NCI-H2107 treated with DMSO at 0.1 percent for 48 hours (cell line): ENCODE measurements around the gene GALNT16.
A peak's percentile ranks its signal among the peaks of the same experiment; 100 is the strongest.

Source experiments
- DNase-seq: peaks from one replicate; lab custom pipeline; 2025; ENCODE audit not compliant: unreplicated experiment; lab: John Stamatoyannopoulos, UW

Gene GALNT16

DNA sequence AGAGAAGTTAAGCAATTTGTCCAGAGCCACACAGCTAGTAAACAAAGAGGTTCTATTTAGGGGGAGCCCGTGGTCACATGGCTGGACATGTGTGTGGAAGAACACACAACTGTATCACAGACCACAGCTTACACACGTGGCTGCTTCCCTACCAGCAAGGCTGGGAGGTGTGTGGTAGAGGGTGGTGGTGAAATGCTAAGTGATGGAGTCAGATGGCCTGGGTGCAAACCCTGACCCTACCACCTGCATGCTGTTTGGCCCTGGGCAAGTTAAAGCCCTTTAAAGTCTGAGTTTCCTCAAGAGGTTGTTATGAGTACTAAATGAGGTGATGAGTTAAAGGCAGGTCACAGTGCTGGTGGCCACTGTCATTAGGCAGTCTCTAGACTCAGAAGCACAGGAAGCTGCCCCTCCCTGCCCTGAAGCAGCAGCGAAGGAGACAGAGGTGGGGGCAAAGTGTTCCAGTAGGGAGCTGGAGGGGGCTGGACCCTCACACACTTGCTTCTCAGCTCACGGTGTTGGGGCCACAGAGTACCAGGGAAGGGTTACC is 73.9 kb downstream of the GALNT16 start:
- DNase-seq: no peak

DNA sequence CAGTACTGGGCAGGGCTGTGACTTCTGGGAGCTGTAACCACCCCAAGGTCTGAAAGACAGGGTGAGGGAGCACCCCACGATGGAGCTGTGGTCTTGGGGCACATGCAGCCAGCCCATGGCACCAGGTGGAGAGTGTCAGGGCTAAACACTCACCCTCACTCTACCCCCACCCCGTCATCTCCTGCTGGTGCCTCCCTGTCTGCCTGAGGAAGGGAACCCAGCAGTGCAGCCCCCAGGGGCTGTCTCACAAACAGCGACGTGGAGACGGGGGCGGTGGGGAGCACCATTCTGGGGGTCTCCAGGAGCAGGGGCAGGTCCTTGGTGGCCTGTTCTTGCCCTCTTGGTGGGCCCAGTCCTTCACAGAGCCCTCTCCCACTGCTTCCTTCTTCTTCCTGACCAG is 74.6 kb downstream of the GALNT16 start:
- DNase-seq: no peak

DNA sequence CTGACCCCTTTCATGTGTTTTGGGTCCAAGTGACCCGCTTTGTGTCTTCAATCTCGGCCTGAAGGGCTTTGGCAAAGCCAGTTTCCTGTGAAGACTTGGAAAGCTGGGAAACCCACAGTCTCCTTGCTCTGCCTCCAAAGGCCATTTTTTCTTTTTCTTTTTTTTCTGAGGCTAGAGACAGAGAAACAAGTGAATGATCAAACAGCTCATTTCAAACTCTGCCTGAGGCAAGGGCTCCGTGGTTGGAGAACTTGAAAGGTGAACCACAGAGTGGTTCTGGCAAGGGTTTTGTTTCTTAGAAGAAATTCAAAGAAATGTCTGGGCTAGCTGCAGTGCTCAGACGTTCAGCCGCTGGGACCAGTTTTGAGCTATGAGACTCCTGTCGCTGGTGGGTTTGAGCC is 75.4 kb downstream of the GALNT16 start:
- no peak for DNase-seq

DNA sequence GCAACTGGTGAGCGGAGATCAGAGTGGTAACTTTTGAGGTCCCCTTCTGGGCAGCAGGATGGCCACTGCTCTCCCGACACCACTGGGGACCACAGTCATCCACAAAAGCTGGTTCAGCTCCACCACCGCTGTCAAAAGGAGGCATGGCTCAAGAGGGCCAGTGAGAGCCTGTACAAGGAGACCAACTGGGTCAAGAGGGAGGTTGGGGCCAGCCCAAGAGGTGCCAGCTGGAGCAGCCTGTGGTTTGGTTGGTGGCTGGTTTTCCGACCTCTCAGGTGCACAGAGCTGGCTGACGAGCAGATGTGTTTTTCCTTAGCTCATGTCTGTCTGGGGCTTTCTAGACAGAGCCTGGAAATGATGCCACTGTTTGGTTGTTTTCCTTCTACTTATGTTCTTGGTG is 78.0 kb downstream of the GALNT16 start:
- DNase-seq: no peak

DNA sequence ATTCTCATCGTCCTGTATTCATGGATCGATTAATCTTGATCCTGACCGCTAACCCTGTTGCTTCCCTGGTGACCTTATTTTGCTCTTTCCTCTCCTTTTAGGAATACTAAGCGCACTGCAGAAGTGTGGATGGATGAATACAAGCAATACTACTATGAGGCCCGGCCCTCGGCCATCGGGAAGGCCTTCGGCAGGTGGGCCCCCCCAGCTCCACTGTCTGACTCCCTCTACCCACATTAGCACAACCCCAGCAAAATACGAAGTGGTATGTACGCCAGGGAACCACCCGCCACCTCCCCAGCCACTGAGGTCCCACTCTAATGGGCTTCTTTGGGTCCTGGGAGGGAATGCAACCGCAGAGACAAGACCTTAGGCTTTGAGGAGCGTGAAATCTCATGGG is 79.5 kb downstream of the GALNT16 start:
- DNase-seq: no peak

DNA sequence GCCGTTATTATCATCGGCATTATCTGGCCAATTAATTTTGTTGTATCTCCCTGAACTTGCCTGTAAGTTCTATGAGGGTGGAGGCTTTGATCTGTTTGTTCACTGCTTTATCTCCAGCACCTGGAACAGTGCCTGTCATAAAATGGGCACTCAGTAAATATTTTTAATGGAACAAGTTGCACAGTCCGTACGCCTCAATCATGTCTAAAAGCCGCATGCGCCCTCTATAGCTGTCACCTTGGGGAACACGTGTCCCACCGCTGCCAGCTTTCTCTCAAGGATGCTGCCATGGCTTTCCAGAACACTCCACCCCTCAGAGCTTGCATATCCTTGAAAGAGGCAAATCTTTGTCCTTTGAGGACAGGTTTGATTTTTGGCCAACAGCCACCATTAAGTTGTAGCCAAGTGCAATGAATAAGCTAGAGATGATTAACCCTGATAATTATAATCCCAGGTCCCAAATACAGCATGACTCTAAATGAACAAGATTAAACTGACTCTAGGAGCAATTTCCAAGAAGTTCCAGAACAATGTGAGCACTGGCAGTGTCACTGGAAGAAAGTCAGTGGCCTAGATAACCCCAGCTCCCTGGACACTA is 83.1 kb downstream of the GALNT16 start:
- no peak for DNase-seq

DNA sequence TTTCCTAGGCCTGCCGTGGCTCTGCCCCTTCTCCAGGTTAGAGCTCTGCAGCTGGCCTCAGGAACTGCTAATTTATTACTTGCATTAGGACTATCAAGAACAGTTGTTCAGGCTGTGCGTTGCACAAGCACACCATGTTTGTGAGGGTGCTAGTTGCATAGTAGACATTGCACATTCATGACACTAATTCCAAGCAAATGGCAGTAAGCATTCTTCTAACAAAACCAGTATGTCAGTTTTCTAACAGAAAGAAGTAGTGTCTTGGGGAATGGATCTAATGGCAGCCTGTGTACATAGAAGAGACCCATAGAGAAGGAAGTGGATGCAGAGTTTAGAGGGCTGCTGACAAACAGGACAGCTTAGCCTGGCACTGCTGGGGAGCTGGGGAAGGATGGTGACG is 84.2 kb downstream of the GALNT16 start:
- no peak for DNase-seq

DNA sequence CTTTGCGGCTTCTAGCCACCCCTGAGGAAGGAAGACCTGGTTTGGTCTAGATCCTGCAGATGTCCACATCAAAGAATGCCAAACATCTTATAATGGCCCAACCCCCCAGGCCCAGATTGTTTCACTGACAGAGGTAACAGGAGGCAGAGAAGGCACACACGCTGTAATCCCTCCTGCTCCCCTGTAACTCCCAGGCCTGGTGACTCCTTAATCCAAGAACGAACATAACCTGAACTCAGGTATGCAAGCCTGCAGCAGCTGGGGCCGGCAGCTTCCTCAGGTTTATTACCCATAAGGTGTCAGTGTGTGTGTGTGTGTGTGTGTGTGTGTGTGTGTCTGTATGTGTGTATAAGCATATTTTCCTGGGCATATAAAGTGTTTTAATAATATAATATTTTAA is 85.4 kb downstream of the GALNT16 start:
- DNase-seq: no peak

DNA sequence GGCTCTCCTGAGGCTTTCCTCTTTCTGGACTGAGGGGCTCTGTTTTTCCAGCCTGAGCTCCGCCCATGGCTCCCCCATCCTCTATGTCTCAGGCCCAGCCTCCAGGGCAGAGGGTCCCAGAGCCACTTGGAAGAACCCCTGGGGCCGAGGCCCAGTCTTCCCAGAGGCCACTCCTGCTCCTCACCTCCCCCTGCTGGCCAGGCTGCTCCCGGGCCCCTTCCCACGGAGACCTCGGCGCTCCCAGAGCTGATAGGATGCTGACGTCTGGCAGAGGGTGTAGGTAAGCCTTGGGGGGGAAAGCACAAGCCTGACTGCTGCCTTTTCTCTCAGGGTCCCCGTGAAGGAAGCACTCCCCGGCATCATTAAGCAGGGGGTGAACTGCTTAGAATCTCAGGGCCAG is 86.8 kb downstream of the GALNT16 start:
- no peak for DNase-seq

DNA sequence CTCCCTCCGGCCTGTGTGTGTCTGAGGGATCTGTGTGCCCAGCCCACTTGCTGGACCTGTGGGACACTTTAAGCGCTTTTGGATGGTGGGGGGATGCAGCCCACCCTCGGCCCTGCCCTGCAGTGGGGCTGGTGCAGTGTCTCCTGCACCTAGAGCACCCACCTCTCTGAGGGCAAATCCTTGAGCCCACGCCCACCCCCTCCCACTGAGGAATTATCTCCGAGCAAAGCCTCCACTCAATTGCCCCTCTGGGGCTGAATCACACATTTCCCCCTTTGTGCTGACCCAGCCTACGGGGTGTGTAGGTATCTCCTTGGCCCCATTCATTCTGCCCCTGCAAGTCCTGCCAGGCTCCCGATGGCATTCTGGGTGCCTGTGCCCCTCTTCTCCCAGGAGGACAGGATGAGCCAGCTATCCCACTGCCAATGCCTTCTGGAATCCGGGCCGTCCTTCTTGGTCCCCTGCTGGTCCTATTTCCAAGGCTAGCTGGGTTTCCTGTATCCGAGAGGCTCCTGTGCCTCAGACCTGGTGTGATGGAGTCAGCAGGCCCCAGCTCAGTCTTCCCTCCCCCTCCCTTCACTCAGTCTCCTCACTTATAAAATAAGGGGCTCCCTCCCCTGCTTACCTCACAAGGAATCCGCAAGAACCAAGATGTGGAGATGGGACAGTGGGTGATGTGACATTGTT is 89.3 kb downstream of the GALNT16 start:
- DNase-seq: no peak

DNA sequence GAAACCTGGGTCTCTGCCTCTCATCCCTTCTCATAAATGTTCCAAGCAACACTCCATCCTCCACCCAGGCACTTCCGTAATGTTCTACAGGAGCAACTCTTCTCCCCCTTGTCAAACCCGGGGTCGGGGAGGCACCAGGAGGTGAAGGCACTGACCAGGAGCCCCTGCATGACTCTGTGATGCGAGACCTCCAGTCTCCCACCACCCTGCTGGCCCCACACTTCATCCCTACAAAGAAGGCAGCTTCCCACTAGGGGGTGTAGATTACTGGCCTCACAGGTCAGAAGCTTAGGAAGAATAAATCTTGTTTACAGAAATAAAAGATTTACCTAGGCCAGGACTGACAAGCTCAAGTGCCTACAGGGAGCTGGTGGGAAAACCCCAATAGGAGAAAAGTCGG is 90.9 kb downstream of the GALNT16 start:
- no peak for DNase-seq

DNA sequence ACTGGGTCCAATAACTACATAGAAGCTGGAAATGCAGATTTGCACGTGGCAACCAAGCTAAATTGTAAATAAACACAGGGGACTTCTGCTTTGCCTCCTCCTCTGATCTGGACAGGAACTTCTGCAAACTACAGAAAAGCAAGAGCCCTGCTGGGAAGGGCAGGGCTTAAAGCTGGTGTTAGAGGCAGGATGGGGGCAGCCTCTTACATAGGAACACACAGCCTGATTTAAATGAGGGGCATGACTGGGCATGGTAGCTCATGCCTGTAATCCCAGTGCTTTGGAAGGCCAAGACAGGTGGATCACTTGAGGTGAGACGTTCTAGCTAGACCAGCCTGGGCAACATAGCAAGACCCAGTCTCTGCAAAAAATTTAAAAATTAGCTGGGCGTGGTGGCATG is 91.4 kb downstream of the GALNT16 start:
- no peak for DNase-seq

DNA sequence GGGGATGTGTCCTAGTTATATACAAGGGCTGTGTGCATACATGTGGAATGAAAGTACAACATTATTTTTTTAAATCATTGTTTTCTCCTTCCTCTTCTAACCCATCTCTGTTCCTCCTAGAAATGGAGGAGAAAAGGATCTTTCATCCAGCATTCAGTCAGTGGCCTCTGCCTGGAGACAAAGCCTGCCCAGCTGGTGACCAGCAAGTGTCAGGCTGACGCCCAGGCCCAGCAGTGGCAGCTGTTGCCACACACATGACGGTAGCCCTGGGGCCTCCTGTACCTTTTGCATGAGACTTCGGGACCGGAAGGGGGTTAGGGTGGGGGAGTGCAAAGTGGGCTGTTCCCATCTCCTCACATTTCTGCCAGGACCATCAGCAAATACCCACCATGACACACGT is 92.0 kb downstream of the GALNT16 start:
- DNase-seq: no peak

DNA sequence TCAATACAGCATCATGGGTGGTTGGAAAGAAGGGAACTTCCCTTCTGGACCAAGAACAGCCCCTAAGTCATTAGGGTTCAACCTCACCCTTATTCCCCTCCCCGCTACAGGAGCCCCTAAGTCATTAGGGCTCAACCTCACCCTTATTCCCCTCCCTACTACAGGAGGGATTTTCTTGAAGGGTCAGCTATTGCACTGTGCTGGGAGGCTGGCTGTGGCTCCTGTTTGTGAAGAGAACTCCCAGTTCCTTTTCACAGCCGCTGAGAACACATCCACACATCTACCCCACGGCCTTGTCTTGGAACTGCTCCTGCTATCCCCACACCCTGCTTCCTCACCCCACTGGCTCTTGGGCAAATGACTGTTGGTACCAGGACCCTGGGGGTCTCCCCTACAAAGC is 93.2 kb downstream of the GALNT16 start:
- no peak for DNase-seq

DNA sequence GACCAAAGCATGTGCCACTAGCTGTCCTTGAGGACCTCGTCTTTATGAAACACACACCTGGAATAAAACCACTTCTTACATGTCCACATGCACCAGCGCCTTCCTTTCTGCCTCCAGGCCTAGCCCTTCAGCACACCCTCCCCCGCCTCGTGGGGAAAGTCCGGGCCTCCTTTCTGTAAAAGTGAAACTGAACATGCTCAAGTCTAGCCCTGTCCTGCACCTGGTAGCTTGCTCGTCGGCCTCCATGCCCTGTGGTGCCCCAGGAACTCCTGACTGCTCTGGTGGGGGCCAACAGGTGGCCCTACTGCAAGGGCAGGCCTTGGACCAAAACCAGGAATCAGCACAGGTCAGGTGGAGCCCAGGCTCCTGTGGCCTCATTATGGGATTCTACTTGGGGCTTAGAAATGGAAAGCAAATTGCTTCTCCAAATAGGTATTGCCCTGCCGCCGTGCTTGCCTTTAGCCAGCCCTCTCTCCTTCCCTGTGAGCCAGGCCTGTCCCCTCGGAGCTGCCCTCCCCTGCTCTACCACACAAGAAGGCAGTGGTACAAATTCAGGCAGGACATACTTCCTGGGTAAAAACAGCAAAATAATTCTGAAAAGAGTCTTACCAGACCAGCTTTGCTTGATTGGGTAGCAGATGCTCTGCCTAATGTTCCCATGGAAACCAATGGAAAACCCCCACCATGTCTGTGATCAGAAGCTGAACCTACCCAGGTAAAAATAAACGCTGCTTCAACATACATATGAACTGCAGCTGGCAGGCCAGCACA is 94.6 kb downstream of the GALNT16 start:
- DNase-seq: peak; percentile 58

DNA sequence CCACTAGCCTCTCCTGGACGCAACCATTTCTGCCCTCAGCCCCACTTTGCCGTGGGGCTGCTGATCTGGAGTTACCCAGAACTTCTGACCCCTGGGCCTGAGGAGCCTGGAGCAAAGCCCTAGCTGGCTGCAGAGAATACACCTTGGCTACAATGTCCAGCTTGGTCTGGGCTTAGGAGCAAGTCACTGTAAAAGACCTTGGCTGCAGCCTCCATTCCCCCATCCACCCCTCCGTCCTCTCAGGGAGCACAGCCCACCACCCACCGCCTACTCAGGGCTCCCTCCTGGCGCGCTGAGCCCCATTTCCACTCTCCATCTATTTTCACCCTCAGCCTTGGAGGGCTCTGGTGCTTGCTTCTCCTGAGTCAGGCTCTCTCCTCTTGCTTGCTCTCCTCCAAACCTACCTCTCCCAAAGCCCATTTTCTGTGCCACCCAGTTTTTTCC is 95.2 kb downstream of the GALNT16 start:
- DNase-seq: no peak

DNA sequence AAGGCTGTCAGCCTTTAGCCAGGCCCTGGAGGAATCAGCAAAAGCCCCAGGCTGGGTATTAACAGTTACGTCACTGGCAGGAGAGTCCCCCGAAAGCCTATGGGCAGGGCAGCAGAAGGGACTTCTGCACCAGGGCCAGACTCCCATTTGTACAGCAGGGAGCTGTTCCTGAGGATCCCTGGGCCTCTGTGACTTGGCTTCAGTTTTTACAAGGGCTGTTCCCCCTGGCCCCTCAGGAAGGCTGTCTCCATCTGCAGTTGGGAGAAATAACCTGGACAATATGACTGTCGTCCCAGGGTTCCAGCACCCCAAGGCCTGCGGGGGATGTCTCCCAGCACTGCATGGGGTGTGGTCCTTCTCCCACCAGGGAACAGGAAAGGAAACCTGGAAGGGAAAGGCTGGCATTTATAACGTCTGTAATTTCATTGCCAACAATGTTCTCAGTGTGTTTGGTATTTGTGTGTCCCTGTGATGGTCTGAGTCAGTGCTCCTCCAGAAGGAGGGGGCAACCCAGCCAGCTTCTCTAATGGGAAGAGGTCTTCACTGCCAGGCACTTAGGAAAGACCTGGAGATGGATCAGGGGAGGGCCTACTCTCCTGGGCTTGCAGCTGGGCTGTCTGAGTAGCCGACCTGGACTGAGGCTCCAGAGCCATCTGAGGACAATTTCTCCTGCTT is 95.8 kb downstream of the GALNT16 start:
- no peak for DNase-seq

DNA sequence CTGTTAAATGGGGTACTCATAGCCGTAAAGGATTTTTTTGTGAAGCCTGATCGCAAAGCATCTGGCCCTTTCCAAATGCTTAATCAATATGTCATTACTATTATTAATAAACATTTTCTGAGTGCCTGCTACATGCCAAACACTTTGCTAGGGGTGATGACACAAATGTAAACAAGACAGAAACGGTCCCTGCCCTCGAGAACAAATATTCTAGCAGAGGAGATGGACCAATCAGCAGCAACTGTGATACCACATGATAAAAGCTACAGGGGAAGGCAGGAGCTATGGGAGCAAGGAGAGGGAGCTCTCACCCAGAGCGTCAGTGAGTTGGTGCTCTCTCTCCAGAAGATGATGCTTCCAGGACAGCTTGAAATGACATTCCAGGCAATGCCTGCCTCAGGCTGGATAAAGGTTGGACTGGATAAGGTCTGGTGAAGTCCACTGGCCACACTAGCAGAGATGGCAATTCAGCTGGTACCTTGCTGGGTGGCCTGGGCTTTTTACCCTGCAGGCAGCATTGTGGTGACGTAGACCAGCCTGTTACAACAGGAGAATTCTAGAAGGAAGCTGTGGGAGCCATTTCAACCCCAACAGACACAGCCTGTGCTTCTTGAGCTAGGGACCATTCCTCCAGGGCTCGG is 97.1 kb downstream of the GALNT16 start:
- DNase-seq: no peak

DNA sequence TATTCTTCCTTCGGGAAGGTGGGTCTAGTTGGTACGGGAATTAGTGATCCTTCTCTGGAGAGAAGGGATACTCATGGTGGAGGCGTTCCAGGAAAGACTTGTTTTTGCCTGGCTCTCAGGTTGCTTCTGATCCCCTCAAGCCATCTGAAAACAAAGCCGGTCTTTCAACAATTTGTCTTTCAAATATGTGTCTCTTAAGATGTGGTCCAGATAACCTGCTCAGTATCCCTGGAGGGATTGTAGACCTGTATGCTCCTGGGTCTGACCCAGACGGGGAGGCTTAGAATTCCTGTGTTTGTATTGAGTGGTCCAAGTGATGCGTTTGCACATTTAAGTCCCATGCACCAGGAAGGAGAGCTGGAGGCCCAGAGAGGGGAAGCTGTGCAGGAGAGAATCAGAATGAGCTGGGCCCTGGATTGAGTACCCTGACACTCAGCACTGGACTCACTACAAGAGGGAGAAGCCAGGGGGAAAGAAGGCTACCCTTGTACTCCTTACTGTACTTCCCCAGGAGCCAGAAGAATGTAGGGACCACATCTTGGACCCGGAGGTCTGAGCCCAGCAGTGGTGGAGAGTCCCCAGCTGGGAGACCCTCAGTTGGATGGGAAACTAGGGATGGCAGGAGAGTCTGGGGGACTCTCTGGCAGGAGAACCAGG is 97.7 kb downstream of the GALNT16 start:
- DNase-seq: no peak

DNA sequence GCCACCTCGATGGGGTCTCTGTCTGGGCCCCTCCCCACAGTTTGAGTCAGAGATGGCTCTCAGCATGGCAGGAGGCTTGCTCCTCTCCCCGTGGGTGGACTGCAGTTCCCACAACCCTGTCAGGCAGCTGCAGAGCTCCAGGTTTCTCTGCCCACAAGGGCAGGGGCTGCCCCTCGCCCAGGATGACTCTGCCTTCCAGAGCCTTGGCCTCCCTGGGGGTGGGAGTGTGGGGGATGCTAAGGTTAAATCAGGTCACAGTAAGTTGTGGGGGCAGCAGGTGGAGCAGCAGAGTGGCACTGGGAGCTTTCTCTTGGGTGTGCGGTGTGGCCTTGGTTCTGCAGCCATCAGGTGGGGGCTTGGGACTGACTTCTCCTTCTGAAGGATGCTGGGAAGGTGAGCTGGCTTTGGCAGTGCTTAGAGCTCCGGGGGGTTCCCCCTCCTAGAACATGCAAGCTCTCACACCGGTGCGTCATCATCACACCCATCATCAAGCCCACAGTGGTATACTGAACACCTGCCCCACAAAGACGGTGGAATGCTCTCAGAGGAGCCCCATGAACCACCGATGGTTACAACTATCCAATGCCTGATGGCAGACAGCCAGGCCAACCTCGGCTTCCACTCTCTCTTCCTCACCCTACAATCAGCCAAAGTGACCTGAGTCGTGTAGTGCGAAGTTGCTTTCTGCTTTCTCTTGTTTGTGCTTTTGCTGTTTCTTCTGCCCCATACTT is 98.4 kb downstream of the GALNT16 start:
- DNase-seq: peak; percentile 75
